HTR-8/SVneo (cell line): ENCODE data around the gene UGP2.
A peak's percentile ranks its signal among the peaks of the same experiment; 100 is the strongest.
"Not testable (repeated sequence)": the region's sequence is repeated elsewhere in the genome, so short reads cannot be mapped to it uniquely, and the experiment has no call there.

ENCODE experiments used
- DNase-seq: peaks from one replicate; pipeline ENCODE4 v3.0.0; 2011; ENCODE audit warnings: low spot score, mixed read lengths; ENCODE audit not compliant: insufficient read length
- FAIRE-seq: peaks from 2 replicates; lab custom pipeline; 2011; peaks lifted over from hg19 to GRCh38; lab: Jason Lieb, UNC

The UGP2 gene

GRCh38 chr2:63888053-63888452 lies 46.4 kb downstream of the UGP2 start:
- no peak for FAIRE-seq

GRCh38 chr2:63888490-63889402 lies 47.0 kb downstream of the UGP2 start:
- peak; percentile 56 for DNase-seq
- peak; percentile 76 for FAIRE-seq

More at GRCh38 chr2:63888053-63888452, 46.4 kb downstream of the UGP2 start:
- no peak for DNase-seq

GRCh38 chr2:63890678-63891077 lies 49.0 kb downstream of the UGP2 start:
- FAIRE-seq (no peak), DNase-seq (no peak)

- FAIRE-seq (no peak), DNase-seq (no peak)
Observed at GRCh38 chr2:63891488-63892030, 49.9 kb downstream of the UGP2 start.

GRCh38 chr2:63893163-63893562 lies 51.5 kb downstream of the UGP2 start:
- no peak for FAIRE-seq
- DNase-seq, result no peak

- FAIRE-seq, result no peak
- no peak for DNase-seq
Observed at GRCh38 chr2:63894167-63894566, 52.5 kb downstream of the UGP2 start.

- FAIRE-seq (no peak), DNase-seq (no peak)
Observed at GRCh38 chr2:63898839-63899238, 57.1 kb downstream of the UGP2 start.

- FAIRE-seq, result no peak
Observed at GRCh38 chr2:63899639-63900038, 57.9 kb downstream of the UGP2 start.

GRCh38 chr2:63902149-63902548 lies 60.5 kb downstream of the UGP2 start:
- DNase-seq (no peak), FAIRE-seq (no peak)

More at GRCh38 chr2:63899639-63900038, 57.9 kb downstream of the UGP2 start:
- no peak for DNase-seq

- DNase-seq, result no peak
- FAIRE-seq, result no peak
Observed at GRCh38 chr2:63903003-63903402, 61.3 kb downstream of the UGP2 start.

- no peak for FAIRE-seq
- DNase-seq, result no peak
Observed at GRCh38 chr2:63914311-63914710, 72.6 kb downstream of the UGP2 start.

GRCh38 chr2:63926815-63927214 lies 85.1 kb downstream of the UGP2 start:
- DNase-seq (no peak), FAIRE-seq (no peak)

GRCh38 chr2:63932104-63932503 lies 90.4 kb downstream of the UGP2 start:
- not testable (repeated sequence) for FAIRE-seq

More at GRCh38 chr2:63932104-63932503, 90.4 kb downstream of the UGP2 start:
- DNase-seq, result not testable (repeated sequence)
